ENCODE data around the gene TLN1. TPM values are rescaled to one million over a fixed set of nuclear protein-coding genes. Genes with fewer than 3 reads are reported as not detected.

TLN1 gene
- total RNA-seq, 1 donor from 2014 or later = 252 TPM

- DNase-seq = no peak
- intact Hi-C loops (cut with DNase I) = no loop called here
- ATAC-seq (ENCODE audit: poor library complexity) = no peak
These were observed 17.3 kb downstream of the TLN1 start for GRCh38 chr9:35714579-35715252.

- ATAC-seq (ENCODE audit: poor library complexity) (no peak), DNase-seq (no peak)
- intact Hi-C loops (cut with DNase I) = no loop called here
These were observed 17.9 kb downstream of the TLN1 start for GRCh38 chr9:35714123-35714522.

- ATAC-seq (ENCODE audit: poor library complexity) = no peak
- intact Hi-C loops (cut with DNase I) = no loop called here
- DNase-seq = no peak
These were observed 18.4 kb downstream of the TLN1 start for GRCh38 chr9:35713578-35713977.

GRCh38 chr9:35712762-35713400, 19.1 kb downstream of the TLN1 start:
- DNase-seq (no peak), ATAC-seq (ENCODE audit: poor library complexity) (no peak)
- intact Hi-C loops (cut with DNase I) = no loop called here

- no peak for ATAC-seq (ENCODE audit: poor library complexity)
- intact Hi-C loops (cut with DNase I) = no loop called here
These were observed 20.2 kb downstream of the TLN1 start for GRCh38 chr9:35711501-35712428.

GRCh38 chr9:35710818-35711500, 21.0 kb downstream of the TLN1 start:
- DNase-seq (no peak), ATAC-seq (ENCODE audit: poor library complexity) (no peak)
- intact Hi-C loops (cut with DNase I) = no loop called here

More at GRCh38 chr9:35711501-35712428, 20.2 kb downstream of the TLN1 start:
- no peak for DNase-seq

- ATAC-seq (ENCODE audit: poor library complexity) = no peak
- intact Hi-C loops (cut with DNase I) = no loop called here
- no peak for DNase-seq
These were observed 23.8 kb downstream of the TLN1 start for GRCh38 chr9:35708146-35708545.

- DNase-seq = no peak
- no peak for ATAC-seq (ENCODE audit: poor library complexity)
- intact Hi-C loops (cut with DNase I) = no loop called here
These were observed 25.0 kb downstream of the TLN1 start for GRCh38 chr9:35706951-35707350.

GRCh38 chr9:35705836-35706430, 26.1 kb downstream of the TLN1 start:
- DNase-seq (peak; percentile 16), ATAC-seq (ENCODE audit: poor library complexity) (no peak)
- intact Hi-C loops (cut with DNase I) = no loop called here

- DNase-seq = peak; percentile 26
- intact Hi-C loops (cut with DNase I) = no loop called here
These were observed 26.6 kb downstream of the TLN1 start for GRCh38 chr9:35705372-35705771.

GRCh38 chr9:35703906-35704672, 27.9 kb downstream of the TLN1 start:
- ATAC-seq (ENCODE audit: poor library complexity) (peak; percentile 56), DNase-seq (peak; percentile 68)
- intact Hi-C loops (cut with DNase I) = no loop called here

More at GRCh38 chr9:35705372-35705771, 26.6 kb downstream of the TLN1 start:
- ATAC-seq (ENCODE audit: poor library complexity) = no peak

- intact Hi-C loops (cut with DNase I) = no loop called here
- peak; percentile 35 for DNase-seq
- ATAC-seq (ENCODE audit: poor library complexity) = no peak
These were observed 29.3 kb downstream of the TLN1 start for GRCh38 chr9:35702696-35703095.

GRCh38 chr9:35700942-35701341, 31.1 kb downstream of the TLN1 start:
- peak; percentile 62 for ATAC-seq (ENCODE audit: poor library complexity)
- intact Hi-C loops (cut with DNase I) = no loop called here
- peak; percentile 13 for DNase-seq

- intact Hi-C loops (cut with DNase I) = no loop called here
- ATAC-seq (ENCODE audit: poor library complexity) (no peak), DNase-seq (peak; percentile 12)
These were observed 32.0 kb downstream of the TLN1 start for GRCh38 chr9:35700031-35700430.

GRCh38 chr9:35698231-35698630, 33.8 kb downstream of the TLN1 start:
- DNase-seq = peak; percentile 10
- ATAC-seq (ENCODE audit: poor library complexity) = no peak
- intact Hi-C loops (cut with DNase I) = loop anchor here (5.0 kb wide), 1 partner anchor 36 kb away; no protein-coding TSS in a partner anchor

- DNase-seq (no peak), ATAC-seq (ENCODE audit: poor library complexity) (no peak)
- intact Hi-C loops (cut with DNase I) = loop anchor here (5.0 kb wide), 1 partner anchor 35 kb away; no protein-coding TSS in a partner anchor
These were observed 34.5 kb downstream of the TLN1 start for GRCh38 chr9:35697486-35697885.

GRCh38 chr9:35696520-35697215, 35.3 kb downstream of the TLN1 start:
- ATAC-seq (ENCODE audit: poor library complexity) (peak; percentile 72), DNase-seq (peak; percentile 71)
- intact Hi-C loops (cut with DNase I) = loop anchor here (5.0 kb wide), 1 partner anchor 34 kb away; no protein-coding TSS in a partner anchor

All from Right ventricle myocardium superior (tissue), 1 donor.